Gastroesophageal sphincter (tissue), 3 donors: ENCODE data around the gene KLF7.

ENCODE experiments used
- EP300 ChIP-seq: sonication (generic); formaldehyde crosslinking; IDR thresholded peaks from one replicate; pipeline ENCODE4 v1.6.1; 2017; ENCODE audit warnings: antibody characterized with exemption, mild to moderate bottlenecking
- POLR2A ChIP-seq, 2 donors: fragments of 450-650 bp; IDR thresholded peaks; one replicate each; pipeline ENCODE4 v1.6.1; 2017; ENCODE audit warnings: antibody characterized with exemption in 2 of 2, mild to moderate bottlenecking in 2 of 2, moderate library complexity in 1 of 2
- TF ChIP-seq, protein P1 (sequence below), 4 experiments: fragments of 200-600 bp in 2 of 4; fragments of 450-650 bp in 2 of 4; sonication (generic) in 1 of 4; IDR thresholded peaks; one replicate each; pipeline ENCODE4 v1.5.1; 2017 to 2019; ENCODE audit warnings: antibody characterized with exemption in 4 of 4, mild to moderate bottlenecking in 2 of 4, moderate library complexity in 2 of 4

DNA sequence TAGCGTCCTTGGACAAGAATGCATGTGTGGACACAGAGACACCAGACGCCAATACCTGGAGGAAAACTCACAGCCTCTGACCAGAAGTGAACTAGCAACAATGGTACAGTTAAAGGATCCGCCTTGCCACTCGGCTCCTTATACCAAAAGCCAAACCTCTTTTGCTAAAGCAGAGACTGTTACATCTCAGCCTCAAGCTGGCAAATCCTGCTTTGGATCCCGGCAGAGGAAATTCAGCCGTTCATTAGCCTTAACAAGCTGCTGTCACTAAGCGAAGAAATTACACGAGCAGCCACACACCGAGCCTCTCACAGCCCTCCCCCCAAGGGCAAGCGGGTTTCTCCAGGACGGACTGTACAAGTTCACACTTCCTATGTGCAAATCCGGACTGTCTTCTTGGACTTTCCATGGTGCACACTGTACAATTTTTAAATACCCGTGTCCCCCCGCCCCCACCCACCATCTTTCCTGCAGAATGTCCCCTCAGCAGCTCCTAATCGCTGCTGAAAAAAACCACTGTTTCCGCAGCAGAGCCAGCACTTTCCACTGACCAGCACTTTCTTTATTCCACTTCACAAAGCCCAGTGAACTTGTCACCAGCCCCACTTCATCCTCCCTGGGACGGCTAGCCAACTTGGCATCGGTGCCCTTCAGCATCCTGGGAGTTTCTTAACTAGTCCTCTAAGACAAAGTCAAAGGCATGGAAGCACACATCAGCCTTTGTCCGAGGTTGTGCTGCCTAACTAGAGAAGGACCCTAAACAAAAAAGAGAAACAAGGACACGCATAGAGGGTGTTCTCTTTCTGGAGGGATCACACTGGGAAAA lies 1.5 kb downstream of the KLF7 start:
- TF ChIP-seq, protein P1, sequence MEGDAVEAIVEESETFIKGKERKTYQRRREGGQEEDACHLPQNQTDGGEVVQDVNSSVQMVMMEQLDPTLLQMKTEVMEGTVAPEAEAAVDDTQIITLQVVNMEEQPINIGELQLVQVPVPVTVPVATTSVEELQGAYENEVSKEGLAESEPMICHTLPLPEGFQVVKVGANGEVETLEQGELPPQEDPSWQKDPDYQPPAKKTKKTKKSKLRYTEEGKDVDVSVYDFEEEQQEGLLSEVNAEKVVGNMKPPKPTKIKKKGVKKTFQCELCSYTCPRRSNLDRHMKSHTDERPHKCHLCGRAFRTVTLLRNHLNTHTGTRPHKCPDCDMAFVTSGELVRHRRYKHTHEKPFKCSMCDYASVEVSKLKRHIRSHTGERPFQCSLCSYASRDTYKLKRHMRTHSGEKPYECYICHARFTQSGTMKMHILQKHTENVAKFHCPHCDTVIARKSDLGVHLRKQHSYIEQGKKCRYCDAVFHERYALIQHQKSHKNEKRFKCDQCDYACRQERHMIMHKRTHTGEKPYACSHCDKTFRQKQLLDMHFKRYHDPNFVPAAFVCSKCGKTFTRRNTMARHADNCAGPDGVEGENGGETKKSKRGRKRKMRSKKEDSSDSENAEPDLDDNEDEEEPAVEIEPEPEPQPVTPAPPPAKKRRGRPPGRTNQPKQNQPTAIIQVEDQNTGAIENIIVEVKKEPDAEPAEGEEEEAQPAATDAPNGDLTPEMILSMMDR (IDR thresholded peaks at IDR 0.05) = no peak
- TF ChIP-seq POLR2A (IDR thresholded peaks at IDR 0.05) (peak in 1 of 2 donors; percentile 55), EP300 (no peak)
